H1 (cell line): ENCODE results near the gene ARID5B. TPM values are rescaled to one million over a fixed set of nuclear protein-coding genes. Genes with fewer than 3 reads are reported as not detected.

Experiments
- ATF3 ChIP-seq: IDR thresholded peaks from 2 replicates; pipeline ENCODE4 v1.6.1; 2011; ENCODE audit warnings: low read depth, mild to moderate bottlenecking, low read length; ENCODE audit not compliant: insufficient read depth
- BACH1 ChIP-seq: IDR thresholded peaks from 2 replicates; pipeline ENCODE4 v1.6.1; 2012; ENCODE audit warnings: low read length, improper control_type of control experiment
- EGR1 ChIP-seq: IDR thresholded peaks from 2 replicates; pipeline ENCODE4 v1.6.1; 2011; ENCODE audit warnings: low read depth, low read length, borderline replicate concordance
- GTF2F1 ChIP-seq: IDR thresholded peaks from 2 replicates; pipeline ENCODE4 v1.6.1; 2012; ENCODE audit warnings: low read depth, low read length, improper control_type of control experiment, borderline replicate concordance
- MAFK ChIP-seq: IDR thresholded peaks from 2 replicates; pipeline ENCODE4 v1.6.1; 2012; ENCODE audit warnings: low read depth, mild to moderate bottlenecking, improper control_type of control experiment, low read length
- RAD21 ChIP-seq, 2 experiments: IDR thresholded peaks in 1 of 2; conservative IDR thresholded peaks in 1 of 2; 2 replicates each; pipeline ENCODE4 v1.6.1; 2011; ENCODE audit warnings: low read depth in 2 of 2, low read length in 2 of 2, improper control_type of control experiment in 1 of 2, inconsistent platforms in 1 of 2, mild to moderate bottlenecking in 1 of 2, moderate library complexity in 1 of 2
- RBBP5 ChIP-seq: IDR thresholded peaks from 2 replicates; pipeline ENCODE4 v1.7.1; 2012; ENCODE audit warnings: low read depth, mild to moderate bottlenecking, inconsistent platforms, low read length, moderate library complexity, borderline replicate concordance
- SP2 ChIP-seq: IDR thresholded peaks from 2 replicates; pipeline ENCODE4 v1.6.1; 2012; ENCODE audit warnings: mild to moderate bottlenecking, low read length, inconsistent platforms
- SP4 ChIP-seq: IDR thresholded peaks from 2 replicates; pipeline ENCODE4 v1.6.1; 2012; ENCODE audit warnings: low read length, inconsistent platforms
- polyA plus RNA-seq, 7 experiments: library from polyadenylated mRNA; depleted of rRNA in 3 of 7; stranded (reverse) in 5 of 7; unstranded in 2 of 7; fragments of >200 nt in 5 of 7; fragments of 200-250 nt in 2 of 7; gene quantifications; 1 replicate in 5 of 7; 2 replicates in 1 of 7; 4 replicates in 1 of 7; pipeline versions ENCODE4 v1.2.1 to v1.2.3, GENCODE V29; 2011 to 2013; ENCODE audit warnings: missing spikeins in 2 of 7, mixed read lengths in 2 of 7
- total RNA-seq: library from RNA; stranded (reverse); fragmentation: NEBNext Ultra II Directional; extraction: Animal tissue kit (Norgen Biotek cat#: 25700); gene quantifications from 2 replicates; pipeline ENCODE4 v1.2.1, GENCODE V29; 2021
- TF ChIP-seq, protein P1 (sequence below), 3 experiments: IDR thresholded peaks; 1 replicate in 2 of 3; 2 replicates in 1 of 3; pipeline versions ENCODE4 v1.5.1 to v1.6.1; 2011; ENCODE audit warnings: low read length in 3 of 3, mild to moderate bottlenecking in 3 of 3, inconsistent platforms in 2 of 3, low read depth in 1 of 3, moderate library complexity in 1 of 3; ENCODE audit not compliant: insufficient read depth in 1 of 3; ENCODE audit errors: control extremely low read depth in 1 of 3

The ARID5B gene
- total and polyA plus RNA-seq, 2 of the 8 experiments (the other 6 are each of a cell fraction or from before 2014, with no cell fraction given), result 0.21 to 1.1 TPM

DNA sequence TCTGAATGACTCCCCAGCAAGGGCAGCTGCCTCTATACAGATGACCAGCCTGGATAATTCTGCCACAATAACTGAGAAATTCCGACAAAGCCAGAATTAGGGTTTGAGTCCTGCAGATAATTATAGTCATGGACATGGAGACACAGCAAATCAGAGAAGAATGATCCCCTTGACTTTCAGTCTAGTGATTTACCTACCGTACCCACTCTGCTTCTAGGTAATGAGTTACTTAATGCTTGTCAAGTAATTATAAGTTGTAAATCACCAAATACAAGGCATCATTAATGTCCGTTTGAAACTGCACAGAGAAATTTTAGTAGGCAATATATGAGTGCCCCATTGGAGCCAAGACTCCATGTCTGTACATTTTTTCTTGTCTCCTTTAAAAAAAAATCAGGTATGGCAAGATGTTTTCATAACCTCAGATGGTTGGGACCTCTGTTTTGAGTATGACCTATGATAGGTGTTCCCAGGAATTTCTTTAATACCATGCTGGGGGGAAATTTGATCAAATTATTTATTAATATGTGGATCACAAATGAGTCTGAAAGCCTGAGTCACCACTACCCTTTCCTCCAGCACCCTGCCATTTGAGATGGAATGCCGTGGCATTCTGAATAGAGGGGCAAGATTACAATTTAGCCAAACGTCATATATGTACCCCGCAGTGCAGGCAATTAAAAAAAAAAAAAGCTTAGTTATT is 5.5 kb upstream of the ARID5B start (continued):
- TF ChIP-seq, protein P1, sequence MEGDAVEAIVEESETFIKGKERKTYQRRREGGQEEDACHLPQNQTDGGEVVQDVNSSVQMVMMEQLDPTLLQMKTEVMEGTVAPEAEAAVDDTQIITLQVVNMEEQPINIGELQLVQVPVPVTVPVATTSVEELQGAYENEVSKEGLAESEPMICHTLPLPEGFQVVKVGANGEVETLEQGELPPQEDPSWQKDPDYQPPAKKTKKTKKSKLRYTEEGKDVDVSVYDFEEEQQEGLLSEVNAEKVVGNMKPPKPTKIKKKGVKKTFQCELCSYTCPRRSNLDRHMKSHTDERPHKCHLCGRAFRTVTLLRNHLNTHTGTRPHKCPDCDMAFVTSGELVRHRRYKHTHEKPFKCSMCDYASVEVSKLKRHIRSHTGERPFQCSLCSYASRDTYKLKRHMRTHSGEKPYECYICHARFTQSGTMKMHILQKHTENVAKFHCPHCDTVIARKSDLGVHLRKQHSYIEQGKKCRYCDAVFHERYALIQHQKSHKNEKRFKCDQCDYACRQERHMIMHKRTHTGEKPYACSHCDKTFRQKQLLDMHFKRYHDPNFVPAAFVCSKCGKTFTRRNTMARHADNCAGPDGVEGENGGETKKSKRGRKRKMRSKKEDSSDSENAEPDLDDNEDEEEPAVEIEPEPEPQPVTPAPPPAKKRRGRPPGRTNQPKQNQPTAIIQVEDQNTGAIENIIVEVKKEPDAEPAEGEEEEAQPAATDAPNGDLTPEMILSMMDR (IDR thresholded peaks at IDR 0.05; ENCODE audit: control extremely low read depth in 1 of 3, insufficient read depth in 1 of 3, low read depth in 1 of 3, low read length in 3 of 3), result no peak
- TF ChIP-seq RAD21 (IDR thresholded peaks at IDR 0.05 in 1 of 2, conservative IDR thresholded peaks at IDR 0.05 in 1 of 2; ENCODE audit: low read depth in 2 of 2, low read length in 2 of 2) (no peak), ATF3 (no peak), GTF2F1 (no peak), SP2 (no peak), SP4 (no peak), RBBP5 (no peak), EGR1 (no peak), BACH1 (no peak), MAFK (no peak)
